Measurements from ENCODE around the gene SPATA31A1.
"Not testable (repeated sequence)": the region's sequence is repeated elsewhere in the genome, so short reads cannot be mapped to it uniquely, and the experiment has no call there.

Gene SPATA31A1

DNA sequence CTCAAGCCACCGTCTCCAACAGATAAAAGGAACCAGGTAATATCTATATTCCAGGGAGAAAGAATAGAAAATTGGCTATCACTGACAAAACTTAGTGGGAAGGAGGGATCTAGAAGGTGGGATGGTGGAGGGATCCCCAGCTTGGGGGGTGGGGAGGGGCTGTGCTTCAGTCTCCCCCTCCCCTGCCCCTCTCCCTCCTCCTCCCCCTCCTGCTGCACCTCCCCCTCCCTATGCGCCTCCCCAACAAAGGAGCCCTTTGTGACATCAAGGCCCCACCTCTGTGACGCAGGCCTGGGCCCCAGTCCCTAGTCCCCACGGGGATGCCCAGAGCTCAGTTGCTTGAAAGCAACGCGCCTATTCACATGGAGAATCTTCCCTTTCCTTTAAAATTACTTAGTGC is at the start of gene SPATA31A1:
SPATA31A1 (plus strand) TSS at position 301 of the 400 bp plus-strand sequence; CDS start at position 363, 62 bp downstream.
- DNase-seq = not testable (repeated sequence)

DNA sequence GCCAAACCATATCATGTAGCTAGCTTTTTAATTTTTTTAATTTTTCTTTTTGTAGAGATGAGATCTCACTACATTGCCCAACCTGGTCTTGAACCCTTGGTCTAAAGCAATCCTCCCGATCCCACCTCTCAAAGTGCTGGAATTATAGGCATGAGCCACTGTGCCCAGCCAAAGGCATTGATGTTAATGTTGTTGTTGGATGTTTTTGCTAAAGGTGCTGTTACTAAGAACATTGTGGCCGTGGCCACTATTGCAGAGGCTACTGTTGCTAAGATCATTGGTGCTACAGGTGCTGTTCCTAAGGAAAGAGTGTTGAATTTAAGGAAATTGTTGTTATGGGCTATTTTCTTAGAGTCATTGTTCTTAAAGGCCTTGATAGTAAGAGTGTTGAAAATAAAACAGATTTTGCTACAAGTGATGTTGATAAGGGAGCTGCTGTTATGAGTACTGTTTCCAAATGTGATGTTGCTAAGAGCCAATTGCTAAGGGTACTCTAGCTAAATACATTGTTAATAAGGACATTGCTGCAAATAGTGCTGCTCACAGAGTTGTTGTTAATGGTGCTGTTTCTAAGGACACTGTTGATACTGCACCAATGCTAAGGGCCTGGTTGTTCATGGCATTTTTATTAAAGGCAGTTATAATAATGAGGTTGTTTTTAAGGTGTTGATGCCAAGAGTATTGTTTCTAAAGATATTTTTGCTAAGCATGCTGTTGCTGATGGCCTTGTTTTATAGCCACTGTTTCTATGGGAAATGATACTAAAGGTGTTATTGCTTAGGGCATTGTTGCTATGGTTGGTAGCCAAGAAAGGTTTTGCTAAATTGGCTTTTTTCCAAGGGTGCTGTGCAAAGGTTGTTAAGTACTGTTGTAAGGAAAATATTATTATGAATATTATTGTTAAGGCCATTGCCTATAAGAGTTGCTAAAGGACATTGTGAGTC is 52.1 kb downstream of the SPATA31A1 start:
- DNase-seq = not testable (repeated sequence)

DNA sequence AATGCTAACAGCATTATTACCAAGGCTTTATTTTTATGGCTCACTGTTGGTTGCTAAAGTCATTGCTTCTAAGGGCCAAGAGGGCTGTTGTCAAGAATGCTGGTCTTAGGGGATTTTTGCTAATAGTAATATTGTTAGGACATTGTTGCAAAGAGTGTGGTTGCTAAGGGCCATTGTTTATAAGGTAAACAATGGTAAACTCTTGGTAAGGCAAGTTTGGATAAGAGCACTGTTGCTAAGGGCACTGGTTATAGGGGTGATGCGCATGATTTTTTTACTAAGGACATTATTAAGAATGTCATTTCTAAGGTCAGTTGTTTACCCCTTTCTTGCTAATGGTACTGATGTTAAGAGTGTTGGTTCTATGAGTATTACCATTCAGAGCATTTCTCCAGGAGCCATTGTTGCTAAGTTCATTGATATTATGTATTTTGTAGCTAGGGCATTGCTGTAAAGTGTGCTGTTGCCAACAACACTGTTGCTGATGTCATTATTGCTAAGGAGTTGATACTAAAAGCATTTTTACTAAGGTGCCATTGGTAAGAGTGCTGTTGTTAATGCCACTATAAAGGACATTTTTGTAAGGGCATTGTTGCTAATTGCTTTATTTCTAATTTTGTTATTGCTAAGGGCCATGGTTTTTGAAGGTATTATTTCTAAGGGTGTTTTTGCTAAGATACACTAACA is 55.9 kb downstream of the SPATA31A1 start:
- not testable (repeated sequence) for DNase-seq

All from NCI-H526 (cell line).